Measurements from ENCODE around the gene DDX19B.
A peak's percentile ranks its signal among the peaks of the same experiment; 100 is the strongest.
"Not testable (repeated sequence)": the region's sequence is repeated elsewhere in the genome, so short reads cannot be mapped to it uniquely, and the experiment has no call there.

Gene DDX19B

GRCh38 chr16:70337814-70338213 is 38.8 kb downstream of the DDX19B start:
- DNase-seq = no peak
- intact Hi-C loops (cut with DNase I) = no loop called here

- no peak for DNase-seq
- intact Hi-C loops (cut with DNase I) = no loop called here
These were observed 42.6 kb downstream of the DDX19B start for GRCh38 chr16:70341600-70341999.

- no peak for DNase-seq
- intact Hi-C loops (cut with DNase I) = no loop called here
These were observed 43.0 kb downstream of the DDX19B start for GRCh38 chr16:70342016-70342415.

GRCh38 chr16:70345840-70346239 is 46.9 kb downstream of the DDX19B start:
- DNase-seq = no peak
- intact Hi-C loops (cut with DNase I) = loop anchor here (5.0 kb wide), 1 partner anchor 44 kb away; no protein-coding TSS in a partner anchor

DNA sequence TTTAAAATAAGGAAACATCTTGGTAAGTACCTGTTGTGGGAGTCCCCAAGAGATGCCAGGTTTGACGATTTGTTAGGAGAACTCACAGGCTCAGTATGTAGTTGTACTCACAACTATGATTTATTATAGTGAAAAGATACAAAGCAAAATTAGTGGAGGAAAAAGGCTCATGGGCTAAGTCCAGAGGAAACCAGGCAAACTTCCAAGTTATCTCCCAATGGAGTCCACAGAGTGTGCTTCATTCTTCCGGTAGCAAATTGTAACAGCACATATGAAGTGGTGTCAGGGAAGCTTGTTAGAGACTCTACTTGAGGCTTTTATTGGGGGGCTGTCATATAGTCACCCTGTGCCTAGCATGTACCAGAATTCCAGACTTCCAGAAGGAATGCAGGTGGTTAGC is 50.0 kb downstream of the DDX19B start:
- DNase-seq = no peak
- intact Hi-C loops (cut with DNase I) = loop anchor here (5.0 kb wide), 1 partner anchor 47 kb away; no protein-coding TSS in a partner anchor

DNA sequence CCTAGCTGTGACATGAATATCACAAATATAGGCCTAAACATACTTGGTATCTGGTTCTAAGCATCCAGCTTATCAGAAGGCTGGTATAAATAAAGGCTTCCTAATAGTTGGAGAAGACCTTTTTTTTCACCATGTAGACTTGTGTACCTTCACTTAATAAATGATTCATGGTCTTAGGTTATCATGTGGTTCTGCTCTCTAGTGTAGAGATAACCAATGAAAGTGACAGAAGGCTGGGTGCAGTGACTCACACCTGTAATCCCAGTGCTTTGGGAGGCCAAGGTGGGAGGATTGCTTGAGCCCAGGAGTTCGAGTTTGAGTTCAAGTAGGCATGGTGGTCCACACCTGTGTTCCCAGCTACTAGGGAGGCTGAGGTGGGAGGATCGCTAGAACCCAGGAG is 50.8 kb downstream of the DDX19B start:
- intact Hi-C loops (cut with DNase I) = loop anchor here (5.0 kb wide), 1 partner anchor 47 kb away; no protein-coding TSS in a partner anchor
- DNase-seq = no peak

DNA sequence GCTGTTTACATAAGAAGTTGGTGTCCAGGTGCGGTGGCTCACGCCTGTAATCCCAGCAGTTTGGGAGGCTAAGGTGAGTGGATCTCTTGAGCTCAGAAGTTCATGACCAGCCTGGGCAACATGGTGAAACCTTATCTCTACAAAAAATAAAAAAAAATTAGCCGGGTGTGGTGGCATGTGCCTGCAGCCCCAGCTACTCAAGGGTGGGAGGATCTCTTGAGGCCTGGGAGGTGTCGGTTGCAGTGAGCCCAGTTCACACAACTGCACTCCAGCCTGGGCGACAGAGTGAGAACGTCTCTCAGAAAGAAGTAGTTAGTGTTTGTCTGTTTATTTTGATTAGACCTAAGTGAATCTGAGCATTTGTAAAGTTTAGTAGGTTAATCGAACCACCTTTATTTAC is 60.6 kb downstream of the DDX19B start:
- intact Hi-C loops (cut with DNase I) = no loop called here
- DNase-seq = no peak

DNA sequence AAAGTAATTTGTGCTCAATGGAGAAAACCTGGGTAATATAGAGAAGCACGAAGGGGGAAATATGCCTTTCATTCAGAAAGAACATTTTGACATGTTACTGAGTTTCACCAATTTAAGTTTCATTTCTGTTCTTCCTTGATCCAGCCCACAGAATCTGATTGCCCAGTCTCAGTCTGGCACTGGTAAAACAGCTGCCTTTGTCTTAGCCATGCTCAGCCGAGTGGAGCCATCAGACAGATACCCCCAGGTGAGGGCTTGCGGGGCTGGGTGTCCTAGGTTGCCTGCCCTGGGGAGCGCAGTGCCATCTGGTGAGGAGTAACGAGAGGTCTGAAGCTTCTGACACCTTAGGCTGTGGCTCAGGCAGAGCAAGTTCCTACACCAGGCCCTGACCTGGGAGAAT is 65.4 kb downstream of the DDX19B start:
- intact Hi-C loops (cut with DNase I) = no loop called here

DNA sequence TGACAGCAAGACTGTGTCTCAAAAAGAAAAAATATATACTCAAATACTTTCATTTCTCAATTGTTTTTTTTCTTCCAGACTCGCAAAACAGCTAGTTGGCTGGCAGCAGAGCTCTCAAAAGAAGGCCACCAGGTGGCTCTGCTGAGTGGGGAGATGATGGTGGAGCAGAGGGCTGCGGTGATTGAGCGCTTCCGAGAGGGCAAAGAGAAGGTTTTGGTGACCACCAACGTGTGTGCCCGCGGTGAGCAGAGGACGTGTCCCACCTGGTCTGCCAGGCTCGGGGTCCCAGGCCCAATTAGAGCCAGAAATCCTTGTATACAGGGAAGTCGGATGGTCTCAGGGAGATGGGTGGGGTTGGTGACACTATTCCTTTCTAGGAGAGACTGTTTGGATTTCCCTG is 71.2 kb downstream of the DDX19B start:
- intact Hi-C loops (cut with DNase I) = not testable (repeated sequence)
- DNase-seq = peak in 29 of 42 donors; percentile 17 to 68 (median 49)

More for the DNA sequence above, 65.4 kb downstream of the DDX19B start:
- DNase-seq = no peak

DNA sequence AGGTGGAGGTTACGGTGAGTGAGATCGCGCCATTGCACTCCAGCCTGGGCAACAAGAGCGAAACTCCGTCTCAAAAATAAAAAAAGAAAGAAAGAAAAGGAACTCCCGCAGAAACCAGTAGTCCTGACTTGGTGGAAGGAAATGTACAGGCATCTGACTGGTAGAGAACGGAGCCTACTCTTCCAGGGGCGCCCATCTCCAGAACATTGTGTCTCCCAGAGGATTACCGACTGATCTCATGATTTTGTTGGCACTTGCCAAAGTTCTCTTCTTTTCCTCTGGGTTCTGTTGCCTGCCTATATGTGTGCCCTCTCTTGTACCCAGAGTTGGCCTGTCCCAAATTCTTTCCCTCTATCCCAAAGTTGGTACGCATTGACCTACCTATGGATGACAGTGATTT is 71.9 kb downstream of the DDX19B start:
- no peak for DNase-seq
- intact Hi-C loops (cut with DNase I) = no loop called here

- DNase-seq = no peak
- intact Hi-C loops (cut with DNase I) = no loop called here
These were observed 74.1 kb downstream of the DDX19B start for GRCh38 chr16:70372921-70373728.

- DNase-seq = no peak
- intact Hi-C loops (cut with DNase I) = no loop called here
These were observed 75.2 kb downstream of the DDX19B start for GRCh38 chr16:70374213-70374612.

- DNase-seq = no peak
- intact Hi-C loops (cut with DNase I) = no loop called here
These were observed 76.9 kb downstream of the DDX19B start for GRCh38 chr16:70375636-70376611.

GRCh38 chr16:70377782-70378181 is 78.8 kb downstream of the DDX19B start:
- no peak for DNase-seq
- intact Hi-C loops (cut with DNase I) = no loop called here

- intact Hi-C loops (cut with DNase I) = no loop called here
- no peak for DNase-seq
These were observed 80.0 kb downstream of the DDX19B start for GRCh38 chr16:70378869-70379493.

- intact Hi-C loops (cut with DNase I) = loop anchor here (5.0 kb wide), 2 partner anchors 52 to 142 kb away; partner anchors contain the start of genes COG4 and SF3B3
- DNase-seq = peak in 41 of 42 donors; percentile 27 to 82 (median 63)
These were observed 81.4 kb downstream of the DDX19B start for GRCh38 chr16:70380248-70380918.

- peak; percentile 94 to 99 (median 97) for DNase-seq
- intact Hi-C loops (cut with DNase I) = loop anchor here (5.0 kb wide), 2 partner anchors 51 to 141 kb away; partner anchors contain the start of genes COG4 and SF3B3
These were observed 82.1 kb downstream of the DDX19B start for GRCh38 chr16:70380919-70381603.
